Transverse colon (tissue), 4 donors: ENCODE results near the gene RPAP3. TPM values are rescaled to one million over a fixed set of nuclear protein-coding genes. Genes with fewer than 3 reads are reported as not detected.

Source experiments
- DNase-seq: peaks from one replicate; pipeline ENCODE4 v3.0.0-alpha.2; 2019
- H3K27ac ChIP-seq, 4 donors: fragments of 200-600 bp; sonication (generic); 2 replicates each; pipeline ENCODE4 v1.5.1; 2016 to 2018; ENCODE audit warnings: inconsistent platforms in 4 of 4
- H3K27me3 ChIP-seq: fragments of 200-600 bp; sonication (generic); 2 replicates; pipeline ENCODE4 v1.5.1; 2017; ENCODE audit warnings: inconsistent platforms
- H3K36me3 ChIP-seq, 4 donors: fragments of 200-600 bp; sonication (generic); 2 replicates each; pipeline ENCODE4 v1.5.1; 2017 to 2019; ENCODE audit warnings: inconsistent platforms in 4 of 4
- H3K4me1 ChIP-seq, 4 donors: fragments of 200-600 bp; sonication (generic); 2 replicates each; pipeline ENCODE4 v1.5.1; 2017 to 2020; ENCODE audit warnings: inconsistent platforms in 4 of 4
- H3K4me3 ChIP-seq, 4 donors: fragments of 200-600 bp; sonication (generic); 1 replicate in 1 of 4; 2 replicates in 3 of 4; pipeline versions ENCODE4 v1.5.1 to v1.6.1; 2017 to 2019; ENCODE audit warnings: inconsistent platforms in 4 of 4
- H3K9me3 ChIP-seq, 2 donors: fragments of 200-600 bp; sonication (generic); 2 replicates each; pipeline ENCODE4 v1.5.1; 2017 to 2019; ENCODE audit warnings: inconsistent platforms in 2 of 2
- EP300 ChIP-seq: sonication (generic); formaldehyde crosslinking; IDR thresholded peaks from one replicate; pipeline ENCODE4 v1.6.1; 2017; ENCODE audit warnings: antibody characterized with exemption, low read depth
- POLR2A ChIP-seq: fragments of 450-650 bp; IDR thresholded peaks from one replicate; pipeline ENCODE4 v1.6.1; 2016; ENCODE audit warnings: antibody characterized with exemption, mild to moderate bottlenecking, moderate library complexity
- POLR2AphosphoS5 ChIP-seq, 3 donors: sonication (generic); formaldehyde crosslinking; IDR thresholded peaks; one replicate each; pipeline ENCODE4 v1.6.1; 2016; ENCODE audit warnings: antibody characterized with exemption in 3 of 3
- WGBS, 2 donors: methylation state at CpG; one replicate each; pipeline ENCODE4 v1.1.5; 2018; ENCODE audit warnings: low coverage in 1 of 2; 5-methylcytosine and 5-hydroxymethylcytosine counted together
- in situ Hi-C, 4 donors: fragments of 200-750 bp; cut with MboI; loops; one replicate each; pipeline versions ENCODE4 v1.15.0 to v1.15.1; 2017; ENCODE audit warnings: low sequenced_read_pairs in 3 of 4, low pct_ligation_motif_present in 1 of 4, low pct_unique_long_range_greater_than_20kb in 1 of 4
- intact Hi-C: fragments of 100-400 bp; cut with DNase I; formaldehyde crosslinking; loops from one replicate; pipeline ENCODE4 v1.15.1; 2023; ENCODE audit warnings: low total_unique reads
- total RNA-seq, 4 donors: library from RNA; depleted of rRNA; stranded (reverse); fragments of >200 nt; gene quantifications; one replicate each; pipeline ENCODE4 v1.1.0, GENCODE V29; 2016
- TF ChIP-seq, protein P1 (sequence below), 5 experiments: fragments of 200-600 bp in 3 of 5; fragments of 450-650 bp in 2 of 5; sonication (generic) in 3 of 5; IDR thresholded peaks; 1 replicate in 2 of 5; 2 replicates in 3 of 5; pipeline ENCODE4 v1.5.1; 2016 to 2017; ENCODE audit warnings: antibody characterized with exemption in 5 of 5, inconsistent platforms in 3 of 5, mild to moderate bottlenecking in 2 of 5, moderate library complexity in 1 of 5

RPAP3 gene
- total RNA-seq, 4 donors from 2014 or later, result 8.1 to 16.0 (median 9.3) TPM

- no peak within 1 kb of the TSS for H3K27ac ChIP-seq
- no peak for DNase-seq
- 94% methylated on average over 7 of the region's 8 CpGs; no CpG with 5 or more reads in 1 of the 2 donors for WGBS, 2 donors
- H3K4me3 ChIP-seq, result no peak within 1 kb of the TSS
- no peaks in the 10 kb centered on the region for H3K4me1 ChIP-seq
- intact Hi-C loops, result no loop called here
- H3K9me3 ChIP-seq, result no peaks in the 10 kb centered on the region
- no peaks in the 10 kb centered on the region for H3K27me3 ChIP-seq
- TF ChIP-seq, protein P1, sequence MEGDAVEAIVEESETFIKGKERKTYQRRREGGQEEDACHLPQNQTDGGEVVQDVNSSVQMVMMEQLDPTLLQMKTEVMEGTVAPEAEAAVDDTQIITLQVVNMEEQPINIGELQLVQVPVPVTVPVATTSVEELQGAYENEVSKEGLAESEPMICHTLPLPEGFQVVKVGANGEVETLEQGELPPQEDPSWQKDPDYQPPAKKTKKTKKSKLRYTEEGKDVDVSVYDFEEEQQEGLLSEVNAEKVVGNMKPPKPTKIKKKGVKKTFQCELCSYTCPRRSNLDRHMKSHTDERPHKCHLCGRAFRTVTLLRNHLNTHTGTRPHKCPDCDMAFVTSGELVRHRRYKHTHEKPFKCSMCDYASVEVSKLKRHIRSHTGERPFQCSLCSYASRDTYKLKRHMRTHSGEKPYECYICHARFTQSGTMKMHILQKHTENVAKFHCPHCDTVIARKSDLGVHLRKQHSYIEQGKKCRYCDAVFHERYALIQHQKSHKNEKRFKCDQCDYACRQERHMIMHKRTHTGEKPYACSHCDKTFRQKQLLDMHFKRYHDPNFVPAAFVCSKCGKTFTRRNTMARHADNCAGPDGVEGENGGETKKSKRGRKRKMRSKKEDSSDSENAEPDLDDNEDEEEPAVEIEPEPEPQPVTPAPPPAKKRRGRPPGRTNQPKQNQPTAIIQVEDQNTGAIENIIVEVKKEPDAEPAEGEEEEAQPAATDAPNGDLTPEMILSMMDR (IDR thresholded peaks at IDR 0.05), result no peak
- TF ChIP-seq EP300 (no peak), POLR2A (no peak), POLR2AphosphoS5 (IDR thresholded peaks at IDR 0.05) (no peak)
- in situ Hi-C loops, result loop anchor here in 2 of 4 donors (25.0 kb wide), 2 partner anchors 112 to 237 kb away; partner anchors contain the start of gene TMEM106C (in 1 of the 2)
- H3K36me3 ChIP-seq, result no peaks in the 10 kb centered on the region
These were observed 19.4 kb upstream of the RPAP3 start, which contains the start of gene ENDOU for GRCh38 chr12:47725091-47725772. ENDOU (minus strand) TSS chr12:47725490; CDS start chr12:47725413, 77 bp downstream.

- intact Hi-C loops (no loop called here), in situ Hi-C loops (no loop called here)
- H3K27ac ChIP-seq, result no peak overlapping the region
- DNase-seq, result no peak
- TF ChIP-seq POLR2AphosphoS5 (IDR thresholded peaks at IDR 0.05) (no peak), POLR2A (no peak), EP300 (no peak)
- TF ChIP-seq, protein P1 (IDR thresholded peaks at IDR 0.05), result no peak
- no peaks in the 10 kb centered on the region for H3K9me3 ChIP-seq
- no peaks in the 10 kb centered on the region for H3K27me3 ChIP-seq
- H3K36me3 ChIP-seq, result no peaks in the 10 kb centered on the region
- no peak overlapping the region for H3K4me3 ChIP-seq
- 80 to 91% methylated on average over 1 to 5 of the region's 5 CpGs for WGBS, 2 donors
- peaks cover under 1 to 5% (median 2%) of the 10 kb centered on the region in 4 donors for H3K4me1 ChIP-seq
These were observed 17.3 kb upstream of the RPAP3 start for GRCh38 chr12:47722941-47723631.

GRCh38 chr12:47722136-47722834, 16.5 kb upstream of the RPAP3 start:
- H3K4me3 ChIP-seq, result no peak overlapping the region
- no peaks in the 10 kb centered on the region for H3K27me3 ChIP-seq
- H3K36me3 ChIP-seq, result no peaks in the 10 kb centered on the region
- H3K27ac ChIP-seq, result no peak overlapping the region
- in situ Hi-C loops, result no loop called here
- TF ChIP-seq POLR2A, result no peak
- no peak for TF ChIP-seq POLR2AphosphoS5 (IDR thresholded peaks at IDR 0.05)
- no peak for TF ChIP-seq EP300
- TF ChIP-seq, protein P1 (IDR thresholded peaks at IDR 0.05), result no peak
- peaks cover 9 to 13% (median 9%) of the 10 kb centered on the region in 4 donors for H3K4me1 ChIP-seq
- no peaks in the 10 kb centered on the region for H3K9me3 ChIP-seq
- WGBS, 2 donors, result 74 to 92% methylated on average over 3 to 7 of the region's 7 CpGs
- no peak for DNase-seq
- intact Hi-C loops, result no loop called here

- intact Hi-C loops, result no loop called here
- in situ Hi-C loops, result no loop called here
- DNase-seq, result no peak
These were observed 15.7 kb upstream of the RPAP3 start for GRCh38 chr12:47721431-47721973.

More at GRCh38 chr12:47721431-47721973, 15.7 kb upstream of the RPAP3 start:
- WGBS, 2 donors, result 82 to 84% methylated on average over 7 to 9 of the region's 9 CpGs
- no peaks in the 10 kb centered on the region for H3K27me3 ChIP-seq
- H3K4me3 ChIP-seq, result no peak overlapping the region
- H3K36me3 ChIP-seq, result no peaks in the 10 kb centered on the region
- TF ChIP-seq POLR2A (no peak), POLR2AphosphoS5 (IDR thresholded peaks at IDR 0.05) (no peak), EP300 (no peak)
- TF ChIP-seq, protein P1 (IDR thresholded peaks at IDR 0.05), result no peak
- H3K9me3 ChIP-seq, result no peaks in the 10 kb centered on the region
- H3K27ac ChIP-seq, result no peak overlapping the region
- H3K4me1 ChIP-seq, result peaks cover 12 to 20% (median 14%) of the 10 kb centered on the region in 4 donors
